Right renal pelvis (tissue), 4 donors: ENCODE measurements around the gene TYW1. TPM values are rescaled to one million over a fixed set of nuclear protein-coding genes. Genes with fewer than 3 reads are reported as not detected.
"Not testable (repeated sequence)": the region's sequence is repeated elsewhere in the genome, so short reads cannot be mapped to it uniquely, and the experiment has no call there.

Experiments
- DNase-seq, 4 donors: peaks; one replicate each; pipeline ENCODE4 v3.0.0-alpha.2; 2013; ENCODE audit warnings: low read depth in 4 of 4, low spot score in 3 of 4, missing footprints in 1 of 4
- polyA plus RNA-seq, 4 donors: library from polyadenylated mRNA; unstranded; fragments of 120-200 nt; gene quantifications; one replicate each; pipeline ENCODE4 v1.2.1, GENCODE V29; 2013; ENCODE audit not compliant: insufficient read length in 4 of 4

TYW1 gene, protein sequence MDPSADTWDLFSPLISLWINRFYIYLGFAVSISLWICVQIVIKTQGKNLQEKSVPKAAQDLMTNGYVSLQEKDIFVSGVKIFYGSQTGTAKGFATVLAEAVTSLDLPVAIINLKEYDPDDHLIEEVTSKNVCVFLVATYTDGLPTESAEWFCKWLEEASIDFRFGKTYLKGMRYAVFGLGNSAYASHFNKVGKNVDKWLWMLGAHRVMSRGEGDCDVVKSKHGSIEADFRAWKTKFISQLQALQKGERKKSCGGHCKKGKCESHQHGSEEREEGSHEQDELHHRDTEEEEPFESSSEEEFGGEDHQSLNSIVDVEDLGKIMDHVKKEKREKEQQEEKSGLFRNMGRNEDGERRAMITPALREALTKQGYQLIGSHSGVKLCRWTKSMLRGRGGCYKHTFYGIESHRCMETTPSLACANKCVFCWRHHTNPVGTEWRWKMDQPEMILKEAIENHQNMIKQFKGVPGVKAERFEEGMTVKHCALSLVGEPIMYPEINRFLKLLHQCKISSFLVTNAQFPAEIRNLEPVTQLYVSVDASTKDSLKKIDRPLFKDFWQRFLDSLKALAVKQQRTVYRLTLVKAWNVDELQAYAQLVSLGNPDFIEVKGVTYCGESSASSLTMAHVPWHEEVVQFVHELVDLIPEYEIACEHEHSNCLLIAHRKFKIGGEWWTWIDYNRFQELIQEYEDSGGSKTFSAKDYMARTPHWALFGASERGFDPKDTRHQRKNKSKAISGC
- 10 to 100 TPM; 21.4 to 25.9 (median 23.1) TPM for polyA plus RNA-seq

DNA sequence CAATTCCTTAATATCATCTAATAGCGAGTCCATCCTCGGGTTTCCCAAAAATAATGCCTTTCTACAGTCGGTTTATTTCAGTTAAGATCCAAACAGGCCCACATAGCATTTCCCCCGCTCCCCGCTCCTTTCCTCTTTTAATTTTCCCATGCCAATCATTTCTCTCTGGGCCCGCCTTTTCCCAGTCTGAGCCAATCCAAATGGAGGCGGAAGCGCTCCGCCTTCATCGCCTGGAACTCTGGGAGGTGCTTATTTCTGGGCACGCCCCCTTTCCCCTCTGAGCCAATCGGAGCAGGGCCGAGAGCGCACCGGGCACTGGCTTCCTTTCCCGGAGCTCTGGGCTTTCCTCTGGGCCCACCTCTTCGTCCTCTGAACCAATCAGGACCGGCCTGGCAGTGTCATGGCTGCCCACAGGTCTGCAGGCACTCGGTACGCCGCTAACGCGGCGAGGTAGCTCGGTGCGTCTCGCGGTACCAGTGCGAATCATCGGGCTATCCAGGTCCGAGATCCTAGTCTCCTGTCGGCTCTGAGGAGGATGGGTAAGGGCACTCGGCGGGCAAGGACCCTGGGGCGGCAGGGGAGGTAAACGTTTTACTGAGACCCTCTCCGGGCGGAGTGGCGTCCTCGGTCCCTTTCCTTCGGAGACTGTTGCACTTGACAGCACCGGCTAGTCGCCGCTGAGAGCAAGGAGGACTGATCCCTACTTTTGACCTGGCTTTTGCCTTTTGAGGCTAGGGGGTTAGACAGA is at the start of gene TYW1:
TYW1 (plus strand) TSS at position 390 of the 748 bp plus-strand sequence; CDS start at position 536, 146 bp downstream.
- DNase-seq = peak; percentile 92 to 98 (median 96)

DNA sequence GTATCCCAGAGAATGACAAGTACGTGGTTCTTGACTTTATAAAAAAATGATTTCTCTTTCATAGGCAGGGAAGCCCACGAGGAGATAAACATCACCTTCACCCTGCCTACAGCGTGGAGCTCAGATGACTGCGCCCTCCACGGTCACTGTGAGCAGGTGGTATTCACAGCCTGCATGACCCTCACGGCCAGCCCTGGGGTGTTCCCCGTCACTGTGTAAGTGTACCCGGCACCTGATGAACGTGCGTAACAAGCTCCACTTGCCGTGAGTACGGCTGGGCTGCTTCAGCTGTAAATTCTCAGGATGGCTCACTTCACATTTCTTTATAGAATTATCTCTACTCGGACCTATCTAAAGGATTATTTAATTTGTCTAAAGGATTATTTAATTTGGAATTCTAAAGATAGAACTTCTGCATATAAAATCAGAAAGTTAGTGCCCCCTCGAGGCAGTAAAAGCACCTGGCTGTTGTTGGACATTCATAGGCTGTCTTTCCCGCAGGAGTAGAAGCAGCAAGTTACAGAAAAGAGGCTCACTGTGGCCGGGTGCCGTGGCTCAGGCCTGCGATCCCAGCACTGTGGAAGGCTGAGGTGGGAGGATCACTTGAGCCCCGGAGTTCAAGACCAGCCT is 48.0 kb upstream of the TYW1 start:
- DNase-seq = no peak

DNA sequence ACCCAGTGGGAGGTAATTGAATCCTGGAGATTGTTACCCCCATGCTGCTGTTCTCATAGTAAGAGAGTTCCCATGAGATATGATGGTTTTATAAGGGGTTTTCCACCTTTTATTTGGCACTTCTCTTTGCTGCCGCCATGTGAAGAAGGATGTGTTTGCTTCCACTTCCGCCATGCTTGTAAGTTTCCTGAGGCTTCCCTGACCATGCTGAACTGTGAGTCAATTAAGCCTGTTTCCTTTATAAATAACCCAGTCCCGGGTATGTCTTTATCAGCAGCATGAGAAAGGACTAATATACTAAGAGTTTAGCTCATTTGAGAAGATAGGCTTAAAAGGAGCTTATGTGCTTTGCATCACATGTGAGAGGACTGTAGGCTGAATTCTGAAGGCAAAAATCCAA is 46.3 kb upstream of the TYW1 start:
- DNase-seq = no peak

DNA sequence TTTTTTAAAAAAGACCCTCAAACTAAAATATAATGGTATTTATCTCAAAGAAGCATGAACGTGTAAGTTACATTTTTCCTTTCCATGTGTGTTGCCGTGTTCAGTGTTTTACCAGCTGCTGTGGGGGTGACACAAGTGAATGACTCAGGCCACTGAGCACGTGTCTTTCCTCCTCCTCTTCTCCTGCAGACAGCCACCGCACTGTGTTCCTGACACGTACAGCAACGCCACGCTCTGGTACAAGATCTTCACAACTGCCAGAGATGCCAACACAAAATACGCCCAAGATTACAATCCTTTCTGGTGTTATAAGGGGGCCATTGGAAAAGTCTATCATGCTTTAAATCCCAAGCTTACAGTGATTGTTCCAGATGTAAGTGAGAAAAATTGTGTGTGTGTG is 45.9 kb upstream of the TYW1 start:
- DNase-seq = no peak

DNA sequence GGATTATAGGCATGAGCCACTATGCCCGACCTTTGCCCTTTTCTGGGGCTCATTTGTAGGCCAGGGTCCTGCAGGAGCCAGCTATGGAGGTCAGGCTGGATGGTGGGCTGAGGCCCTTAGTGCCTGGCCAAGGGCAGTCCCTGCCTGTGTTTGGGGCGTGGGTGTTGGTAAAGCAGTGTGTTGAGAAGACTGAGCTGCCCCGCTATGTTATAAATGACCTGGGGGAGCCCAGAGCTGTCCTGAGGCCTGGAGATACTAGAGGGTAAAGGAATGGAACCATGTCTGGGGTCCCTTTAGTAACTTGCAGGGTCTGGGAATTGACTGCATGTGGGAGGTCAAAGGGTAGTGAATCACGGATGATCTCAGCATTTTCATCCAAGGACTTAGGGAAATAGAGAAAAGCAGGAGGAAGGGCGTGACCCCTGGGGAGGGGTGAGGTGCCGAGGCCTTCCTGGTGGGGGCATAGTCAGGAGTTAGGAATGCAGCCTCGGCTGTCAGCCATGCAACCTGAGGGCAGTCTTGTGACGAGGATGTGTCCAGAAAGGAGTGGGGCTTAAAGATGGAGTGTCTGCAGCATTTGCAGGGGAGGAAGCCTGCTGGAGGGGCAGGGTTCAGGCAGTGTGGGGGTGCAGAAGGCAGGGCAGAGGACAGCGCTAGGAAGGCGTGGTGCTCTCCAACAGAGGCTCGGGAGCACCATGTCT is 44.1 kb upstream of the TYW1 start:
- DNase-seq = no peak

DNA sequence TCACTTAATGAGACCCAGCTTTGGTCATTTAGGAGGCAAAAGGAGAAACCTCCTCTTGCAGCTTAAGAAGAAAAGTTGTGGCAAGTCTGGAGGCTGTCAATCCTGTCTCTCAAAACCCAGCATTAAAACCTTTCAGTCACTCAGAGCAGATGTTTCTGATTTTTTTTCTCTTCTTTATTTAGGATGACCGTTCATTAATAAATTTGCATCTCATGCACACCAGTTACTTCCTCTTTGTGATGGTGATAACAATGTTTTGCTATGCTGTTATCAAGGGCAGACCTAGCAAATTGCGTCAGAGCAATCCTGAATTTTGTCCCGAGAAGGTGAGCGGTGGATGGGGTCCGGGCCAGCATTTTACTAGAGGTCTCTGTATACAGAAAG is 43.6 kb upstream of the TYW1 start:
- no peak for DNase-seq

DNA sequence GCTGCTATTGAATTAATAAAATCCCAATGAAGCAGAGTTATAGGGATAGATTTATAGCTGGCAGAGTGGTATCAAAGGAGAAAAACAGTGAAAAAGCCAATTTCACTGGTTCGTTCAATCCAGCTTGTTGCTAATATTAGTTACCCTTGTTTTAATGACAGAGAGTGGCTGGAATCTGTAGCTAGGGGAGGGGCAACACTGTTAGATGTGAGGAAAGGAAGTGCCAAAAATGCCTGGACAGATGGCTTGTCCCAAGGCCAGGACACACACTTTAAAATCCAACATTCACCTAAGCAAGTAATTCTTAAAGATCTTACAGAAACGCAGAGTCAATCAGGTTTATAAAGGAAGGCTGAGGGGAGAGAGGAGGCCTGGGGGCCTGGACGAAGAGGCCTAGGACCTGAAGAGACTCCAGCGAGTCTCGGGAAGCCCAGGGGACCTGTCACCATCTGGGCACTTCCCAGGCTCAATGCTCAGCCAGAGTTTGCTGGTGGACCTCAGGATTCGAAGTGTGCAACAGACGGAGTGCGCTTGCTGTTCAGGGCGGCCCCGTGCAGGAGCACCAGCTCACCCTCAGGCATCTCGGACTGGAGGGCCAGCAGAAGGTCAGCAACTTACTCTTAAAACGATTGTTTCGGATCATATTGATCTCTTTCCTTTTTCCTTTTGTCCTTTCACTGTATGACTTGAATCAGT is 38.9 kb upstream of the TYW1 start:
- DNase-seq = no peak

DNA sequence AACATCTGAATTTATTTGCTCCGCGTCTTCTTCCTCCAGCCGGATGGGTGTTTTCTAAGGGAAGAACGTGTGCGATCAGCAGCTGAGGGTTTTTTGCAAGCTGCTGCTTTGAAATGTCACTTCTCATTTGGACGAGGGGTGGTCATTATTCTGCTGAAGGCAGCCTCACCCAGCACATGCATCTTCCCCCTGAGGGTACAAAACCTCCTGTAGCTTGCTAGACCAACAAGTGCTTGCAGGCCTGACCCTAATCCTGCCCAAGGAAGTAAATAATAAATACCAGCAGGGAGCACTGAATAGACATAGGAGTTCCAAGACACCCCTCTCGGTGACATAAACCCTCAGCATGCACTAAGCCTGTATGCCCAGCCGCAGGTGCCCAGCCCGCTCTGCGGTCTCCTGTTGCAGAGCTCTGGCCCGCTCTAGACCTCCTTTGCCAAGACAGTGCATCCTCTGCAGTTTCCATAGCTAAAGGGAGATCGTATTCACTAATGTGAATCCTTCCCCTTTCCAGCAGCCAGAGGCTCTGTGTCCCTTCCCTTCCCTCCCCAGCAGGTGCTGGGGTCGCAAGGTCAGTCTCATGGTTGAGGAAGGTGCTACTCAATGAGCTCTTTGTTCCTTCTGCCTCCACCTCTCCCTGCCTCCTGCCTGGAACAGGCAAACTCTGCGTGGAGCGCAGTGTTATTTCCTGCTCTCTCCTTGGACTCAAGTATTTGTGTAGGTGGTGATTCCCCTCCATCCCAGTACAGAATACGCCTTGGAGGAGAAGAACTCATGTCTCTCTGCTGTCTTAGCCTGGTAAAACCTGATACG is 37.9 kb upstream of the TYW1 start:
- no peak for DNase-seq

DNA sequence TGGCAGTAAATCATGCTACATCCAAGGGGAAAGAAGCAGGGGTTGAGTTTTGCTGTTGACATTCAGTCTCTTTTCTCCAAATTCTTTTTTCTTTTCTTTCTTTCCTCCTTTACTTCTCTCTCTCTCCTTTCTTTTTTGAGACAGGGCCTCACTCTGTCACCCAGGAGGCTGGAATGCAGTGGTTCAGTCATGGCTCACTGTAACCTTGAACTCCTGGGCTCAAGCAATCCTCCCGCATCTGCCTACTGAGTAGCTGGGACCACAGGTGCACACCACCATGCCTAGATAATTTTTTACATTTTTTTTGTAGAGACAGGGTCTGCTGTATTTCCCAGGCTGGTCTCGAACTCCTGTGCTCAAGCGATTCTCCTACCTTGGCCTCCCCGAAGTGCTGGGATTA is 36.4 kb upstream of the TYW1 start:
- DNase-seq = no peak

DNA sequence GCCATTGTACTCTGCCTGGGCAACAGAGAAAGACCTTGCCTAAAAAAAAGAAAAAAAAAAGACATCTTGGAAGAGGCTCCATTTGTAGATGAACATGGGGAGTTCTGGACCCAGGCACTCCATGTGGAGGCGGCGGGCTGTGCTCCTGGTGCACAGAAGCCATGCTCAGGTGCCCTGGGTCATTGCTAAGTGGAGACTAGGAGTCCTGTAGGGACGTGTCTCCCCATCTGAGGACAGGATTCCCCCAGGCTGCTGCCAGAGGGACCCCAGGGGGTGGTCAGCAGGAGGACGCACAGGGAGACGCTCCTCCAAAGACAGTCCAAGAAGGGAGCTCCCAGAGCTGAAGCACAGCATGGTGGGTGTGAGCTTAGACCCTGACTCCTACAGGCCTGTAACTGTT is 35.5 kb upstream of the TYW1 start:
- no peak for DNase-seq

DNA sequence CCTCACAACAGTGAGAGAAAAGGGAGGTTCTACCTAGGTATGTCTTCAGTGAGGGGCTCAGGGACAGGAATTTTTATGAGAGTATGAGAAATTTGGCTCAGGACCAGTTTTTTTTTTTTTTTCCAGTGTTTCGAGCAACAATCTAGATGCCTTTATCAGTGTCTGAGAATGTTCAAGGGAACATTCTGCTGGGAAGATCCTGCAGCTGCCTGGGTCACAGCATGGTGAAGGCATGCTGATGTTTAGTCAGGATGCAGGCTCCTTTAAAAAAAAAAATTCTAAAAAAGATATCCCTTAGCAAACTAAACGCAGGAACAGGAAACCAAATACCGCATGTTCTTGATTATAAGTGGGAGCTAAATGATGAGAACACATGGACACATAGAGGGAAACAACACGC is 32.2 kb upstream of the TYW1 start:
- DNase-seq = no peak

DNA sequence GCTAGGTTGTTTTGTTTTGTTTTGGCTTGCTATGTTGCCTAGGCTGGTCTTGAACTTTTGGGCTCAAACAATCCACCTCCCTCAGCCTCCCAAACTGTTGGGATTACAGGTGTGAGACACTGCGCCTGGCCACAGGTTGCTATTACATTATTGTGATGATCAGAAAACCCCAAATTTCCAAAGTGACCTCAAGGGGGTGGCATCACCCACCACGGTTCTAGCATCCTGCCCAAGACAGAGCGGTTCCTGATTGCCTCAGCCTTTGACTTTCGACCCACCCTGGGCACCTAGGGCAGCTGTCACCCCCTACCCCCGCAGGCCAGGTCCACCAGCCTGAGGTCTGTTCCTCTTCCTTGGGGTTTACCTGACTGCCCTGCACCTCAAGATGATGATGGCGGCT is 29.6 kb upstream of the TYW1 start:
- no peak for DNase-seq

DNA sequence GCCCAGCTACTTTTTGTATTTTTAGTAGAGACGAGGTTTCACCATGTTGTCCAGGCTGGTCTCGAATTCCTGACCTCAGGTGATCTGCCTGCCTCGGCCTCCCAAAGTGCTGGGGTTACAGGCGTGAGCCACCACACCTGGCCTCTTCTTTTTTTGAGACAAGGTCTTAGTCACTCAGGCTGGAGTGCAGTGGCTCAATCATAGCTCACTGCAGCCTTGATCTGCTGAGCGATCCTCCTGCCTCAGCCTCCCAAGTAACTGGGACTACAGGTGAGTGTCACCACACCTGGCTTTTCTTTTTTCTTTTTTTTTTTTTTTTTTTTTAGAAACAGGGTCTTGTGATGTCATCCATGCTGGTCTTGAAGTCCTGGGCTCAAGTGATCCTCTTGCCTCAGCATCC is 27.6 kb upstream of the TYW1 start:
- DNase-seq = not testable (repeated sequence)

DNA sequence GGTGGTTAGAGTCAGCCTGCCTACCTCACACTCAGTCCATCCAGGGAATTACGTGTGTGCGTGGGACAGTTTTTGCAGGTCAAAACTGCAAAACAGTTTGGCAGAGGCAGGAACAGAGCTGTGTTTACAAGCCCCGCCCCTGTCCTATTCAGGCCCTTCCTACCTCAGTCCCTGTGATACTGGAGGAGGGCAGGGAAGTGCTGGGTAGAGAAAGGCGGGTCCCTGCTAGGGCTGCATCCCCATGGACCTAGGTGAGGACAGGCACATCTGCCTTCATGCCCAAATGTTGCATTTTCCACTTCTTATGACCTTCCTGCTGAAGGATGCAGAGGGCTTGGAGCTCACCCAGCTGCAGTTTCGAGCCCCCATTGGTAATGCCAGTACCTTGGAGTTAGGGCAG is 26.3 kb upstream of the TYW1 start:
- DNase-seq = no peak

DNA sequence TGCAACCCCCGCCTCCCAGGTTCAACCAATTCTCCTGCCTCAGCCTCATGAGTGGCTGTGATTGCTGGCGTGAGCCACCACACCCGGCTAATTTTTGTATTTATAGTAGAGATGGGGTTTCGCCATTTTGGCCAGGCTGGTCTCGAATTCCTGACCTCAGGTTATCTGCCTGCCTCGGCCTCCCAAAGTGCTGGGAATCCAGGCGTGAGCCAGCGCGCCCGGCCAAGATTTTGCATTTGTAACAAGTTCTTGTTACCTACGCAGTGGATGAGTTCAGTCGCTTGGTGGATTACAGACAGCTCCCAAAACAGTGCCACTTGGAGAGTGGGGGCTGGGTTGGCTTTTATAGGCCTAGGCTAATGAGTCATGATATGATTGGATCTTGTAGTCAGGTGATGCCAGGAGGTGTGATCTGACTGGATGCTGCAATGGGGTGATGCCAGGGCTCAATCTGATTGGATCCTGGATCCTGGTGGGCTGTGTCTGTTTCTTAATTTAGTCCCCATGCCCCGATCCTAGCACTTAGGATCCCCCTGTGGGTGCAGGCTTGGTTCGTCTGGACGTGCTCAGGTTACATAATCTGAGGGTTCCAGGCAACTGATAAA is 21.5 kb upstream of the TYW1 start:
- DNase-seq = no peak

DNA sequence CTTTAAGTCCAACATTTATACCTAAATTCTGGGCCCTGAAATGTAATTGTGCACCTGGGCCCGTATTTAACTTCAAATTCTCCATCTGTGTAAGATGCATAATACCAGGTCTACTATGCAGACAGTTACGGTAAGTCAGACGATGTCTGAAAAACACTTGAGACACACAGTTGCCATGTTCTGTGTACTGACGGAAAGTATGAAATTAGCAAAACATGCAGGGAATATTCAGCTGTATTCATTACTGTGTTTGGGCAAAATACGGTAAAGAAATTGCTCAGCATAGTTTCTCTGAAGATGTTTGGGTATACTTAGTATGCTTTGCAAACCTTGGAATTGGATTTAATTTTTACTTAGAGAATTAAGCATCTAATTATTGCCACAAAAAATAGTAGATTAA is 18.3 kb upstream of the TYW1 start:
- not testable (repeated sequence) for DNase-seq

DNA sequence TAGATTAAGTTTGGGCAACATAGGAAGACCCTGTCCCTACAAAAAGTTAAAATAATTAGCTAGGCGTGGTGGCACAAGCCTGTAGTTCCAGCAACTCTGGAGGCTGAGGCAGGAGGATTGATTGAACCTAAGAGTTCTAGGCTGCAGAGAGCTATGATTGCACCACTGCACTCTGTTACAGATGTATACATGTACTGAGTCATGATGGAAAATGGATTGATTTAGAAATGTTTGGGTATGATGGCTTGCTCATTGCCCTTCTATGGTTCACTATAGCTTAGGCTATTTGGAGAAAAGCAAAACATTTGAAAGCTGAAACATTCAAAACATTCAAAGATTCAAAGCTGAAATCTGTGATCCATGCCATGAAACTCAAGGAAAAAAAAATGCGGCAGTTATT is 17.6 kb upstream of the TYW1 start:
- not testable (repeated sequence) for DNase-seq

DNA sequence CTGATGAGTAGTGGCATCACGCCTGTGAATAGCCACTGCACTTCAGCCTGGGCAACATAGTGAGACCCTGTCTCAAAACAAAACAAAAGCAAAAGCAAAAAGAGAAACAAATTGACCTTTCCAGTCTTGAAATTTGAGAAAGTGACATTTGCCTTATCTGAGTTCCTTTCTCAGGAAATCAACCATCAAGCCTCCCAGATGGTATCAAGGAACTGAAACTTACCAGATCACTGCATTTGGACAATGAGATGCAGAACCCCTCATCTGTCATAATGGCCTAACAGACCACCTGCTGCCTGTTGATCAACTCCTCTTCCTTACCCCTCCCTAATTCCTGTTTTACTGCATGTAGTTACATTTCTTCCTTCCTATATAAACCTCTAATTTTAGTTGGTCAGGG is 16.3 kb upstream of the TYW1 start:
- not testable (repeated sequence) for DNase-seq
